ENCODE results near the gene EMILIN1. TPM values are rescaled to one million over a fixed set of nuclear protein-coding genes. Genes with fewer than 3 reads are reported as not detected.

The EMILIN1 gene
- total RNA-seq, 1 experiment from 2014 or later = 1.2 TPM

DNA sequence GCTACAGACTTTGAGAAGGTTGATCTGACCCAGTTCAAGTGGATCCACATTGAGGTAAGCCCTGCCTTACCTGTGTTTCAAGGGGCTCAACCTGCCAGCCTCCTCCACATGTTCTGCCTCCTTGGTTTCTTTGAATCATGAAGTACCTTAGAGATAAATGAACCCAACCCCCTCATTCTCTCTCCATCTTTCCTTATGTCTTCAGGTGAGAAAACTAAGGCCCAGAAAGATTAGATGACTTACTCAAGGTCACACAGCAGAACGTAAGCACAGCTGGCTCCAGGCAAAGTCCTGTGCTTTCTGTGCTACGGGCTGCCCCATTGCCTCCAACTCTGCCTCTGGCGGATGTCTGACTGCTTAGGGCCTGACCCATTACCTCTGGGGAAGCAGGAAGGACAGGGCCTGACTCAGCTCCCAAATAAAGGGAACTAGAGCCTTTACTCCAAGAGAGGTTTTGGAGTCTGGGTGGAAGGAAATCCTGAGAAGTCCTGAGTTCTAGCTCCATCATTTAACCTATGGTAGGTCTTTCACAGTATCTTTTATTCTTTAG lies 18.4 kb downstream of the EMILIN1 start:
- peak overlapping the region in 1 of 3 experiments; percentile 93; a peak in 1 of 7 replicates for H3K27ac Mint-ChIP-seq
- H3K27me3 Mint-ChIP-seq (ENCODE audit: low read depth) = peaks cover 2% of the 10 kb centered on the region; the same call in 1 of the 2 replicates
- no peak overlapping the region for H3K14ac ChIP-seq (ENCODE audit: insufficient read depth, low read length)

More for the DNA sequence above, 18.4 kb downstream of the EMILIN1 start:
- Histone ChIP-seq H2BK120ac (ENCODE audit: low read depth, low read length, poor library complexity, severe bottlenecking) (no peak overlapping the region), H3K23ac (ENCODE audit: insufficient read length, low read depth, low read length) (no peak overlapping the region), H2BK5ac (ENCODE audit: insufficient read length, low read length) (no peak overlapping the region), H3K4me1 (ENCODE audit: insufficient read depth, low read length) (no peaks in the 10 kb centered on the region), H3K9me3 (ENCODE audit: control insufficient read depth, low read depth, low read length) (no peaks in the 10 kb centered on the region), H3K79me2 (ENCODE audit: insufficient read depth, low read length) (no peaks in the 10 kb centered on the region), H2BK12ac (ENCODE audit: insufficient read length, low read depth, low read length) (no peak overlapping the region), H3K9ac (ENCODE audit: extremely low read depth, insufficient read length, low read length) (no peak overlapping the region), H3K18ac (ENCODE audit: insufficient read length, low read depth, low read length) (no peak overlapping the region), H3K79me1 (ENCODE audit: insufficient read depth, low read depth, low read length, poor library complexity, severe bottlenecking) (no peaks in the 10 kb centered on the region), H2AK5ac (ENCODE audit: insufficient read length, low read length) (no peak overlapping the region), H3T11ph (ENCODE audit: low read length) (no peak overlapping the region), H2BK20ac (ENCODE audit: low read depth, low read length, poor library complexity, severe bottlenecking) (no peak overlapping the region), H3K27ac (ENCODE audit: insufficient read length, low read depth, low read length) (no peak overlapping the region), H3K27me3 (ENCODE audit: insufficient read depth, low read length) (no peaks in the 10 kb centered on the region), H2AFZ (ENCODE audit: low read length) (no peak overlapping the region), H3K4ac (ENCODE audit: low read depth, low read length) (no peak overlapping the region), H3K23me2 (ENCODE audit: insufficient read length, low read depth, low read length, poor library complexity, severe bottlenecking) (no peaks in the 10 kb centered on the region), H3K4me2 (ENCODE audit: insufficient read depth, insufficient read length, low read length) (no peak overlapping the region), H2BK15ac (ENCODE audit: low read depth, low read length) (no peak overlapping the region), H4K91ac (ENCODE audit: insufficient read length, low read depth, low read length) (no peak overlapping the region), H4K8ac (replicated peaks; ENCODE audit: insufficient read length, low read depth, low read length) (no peak overlapping the region), H4K5ac (ENCODE audit: insufficient read length, low read depth, low read length) (no peak overlapping the region), H4K20me1 (ENCODE audit: control insufficient read depth, insufficient read depth, insufficient read length) (peaks cover 3% of the 10 kb centered on the region), H3K56ac (ENCODE audit: insufficient read length, low read depth, low read length) (no peak overlapping the region)
- no CpG with 5 or more reads among the region's 3 CpGs for WGBS (ENCODE audit: extremely low coverage, insufficient read length, low lambda C conversion rate)
- Mint-ChIP-seq H3K4me3 (peak overlapping the region in 1 of 2 experiments; percentile 67; a peak in 3 of 5 replicates), H3K4me1 (peaks cover 8 to 10% of the 10 kb centered on the region in 2 experiments), H3K36me3 (ENCODE audit: insufficient read depth in 1 of 3, low read depth in 3 of 3) (peaks cover 0 to 1% (median 0%) of the 10 kb centered on the region in 3 experiments; a peak in 3 of 7 replicates), H3K9me3 (no peaks in the 10 kb centered on the region; a peak in 1 of 5 replicates)
- TF ChIP-seq CTCF (conservative IDR thresholded peaks at IDR 0.05) = no peak
- DNase-seq = no peak

Data from H9 (cell line).